Astrocyte of the cerebellum (primary cell): ENCODE data around the gene MAPK9.
A peak's percentile ranks its signal among the peaks of the same experiment; 100 is the strongest.

ENCODE experiments used
- DNase-seq: peaks from one replicate; pipeline ENCODE4 v3.0.0-alpha.2; 2011; ENCODE audit warnings: low read depth
- H3K4me3 ChIP-seq: 2 replicates; pipeline ENCODE4 v1.5.1; 2011; ENCODE audit warnings: mild to moderate bottlenecking, low read depth, low read length, moderate library complexity
- CTCF ChIP-seq: IDR thresholded peaks from 2 replicates; pipeline ENCODE4 v1.5.1; 2012; ENCODE audit warnings: low read length, low read depth, moderate library complexity, mild to moderate bottlenecking; ENCODE audit errors: missing control alignments
- in situ Hi-C: cut with HindIII; loops from 2 replicates; pipeline ENCODE4 v1.10.0; 2017; ENCODE audit warnings: low sequenced_read_pairs

MAPK9 gene

GRCh38 chr5:180291943-180292831 lies at the start of gene MAPK9:
Gene MAPK9 (minus strand): TSS chr5:180292083. CDS start chr5:180280561, 11,522 bp downstream.
- no peak for TF ChIP-seq CTCF
- peak within 1 kb of the TSS; percentile 75 for H3K4me3 ChIP-seq
- peak; percentile 26 for DNase-seq
- in situ Hi-C loops: no loop called here

GRCh38 chr5:180341595-180341994 lies 49.7 kb upstream of the MAPK9 start:
- in situ Hi-C loops: no loop called here
- no peak overlapping the region for H3K4me3 ChIP-seq
- no peak for TF ChIP-seq CTCF
- DNase-seq: no peak

- H3K4me3 ChIP-seq: no peak overlapping the region
- TF ChIP-seq CTCF: no peak
- in situ Hi-C loops: no loop called here
- no peak for DNase-seq
Observed at GRCh38 chr5:180340856-180341255, 49.0 kb upstream of the MAPK9 start.

GRCh38 chr5:180339583-180340183 lies 47.8 kb upstream of the MAPK9 start:
- no peak for TF ChIP-seq CTCF
- in situ Hi-C loops: no loop called here
- no peak overlapping the region for H3K4me3 ChIP-seq
- no peak for DNase-seq

GRCh38 chr5:180338001-180338707 lies 46.3 kb upstream of the MAPK9 start:
- H3K4me3 ChIP-seq: no peak overlapping the region
- no peak for TF ChIP-seq CTCF
- no peak for DNase-seq
- in situ Hi-C loops: no loop called here

GRCh38 chr5:180336234-180337020 lies 44.5 kb upstream of the MAPK9 start:
- in situ Hi-C loops: no loop called here
- no peak for TF ChIP-seq CTCF
- no peak overlapping the region for H3K4me3 ChIP-seq
- DNase-seq: no peak
